Measurements from ENCODE around the gene CHAF1A.

CHAF1A gene

GRCh38 chr19:4441994-4442818 lies 39.8 kb downstream of the CHAF1A start:
- DNase-seq = no peak

- DNase-seq = no peak
Observed at GRCh38 chr19:4442819-4443146, 40.3 kb downstream of the CHAF1A start.

- no peak for DNase-seq
Observed at GRCh38 chr19:4443188-4443587, 40.7 kb downstream of the CHAF1A start.

GRCh38 chr19:4443966-4444764 lies 41.7 kb downstream of the CHAF1A start:
- no peak for DNase-seq

- DNase-seq = no peak
Observed at GRCh38 chr19:4444765-4445741, 42.6 kb downstream of the CHAF1A start.

- no peak for DNase-seq
Observed at GRCh38 chr19:4445963-4446703, 43.7 kb downstream of the CHAF1A start.

- no peak for DNase-seq
Observed at GRCh38 chr19:4446704-4447200, 44.3 kb downstream of the CHAF1A start.

GRCh38 chr19:4447327-4448146 lies 45.1 kb downstream of the CHAF1A start:
- no peak for DNase-seq

- DNase-seq = no peak
Observed at GRCh38 chr19:4448147-4448985, 45.9 kb downstream of the CHAF1A start.

GRCh38 chr19:4449022-4449638 lies 46.7 kb downstream of the CHAF1A start:
- no peak for DNase-seq

GRCh38 chr19:4449639-4450028 lies 47.2 kb downstream of the CHAF1A start:
- DNase-seq = no peak

GRCh38 chr19:4452230-4452990 lies 50.0 kb downstream of the CHAF1A start:
- no peak for DNase-seq

GRCh38 chr19:4453232-4454179 lies 51.1 kb downstream of the CHAF1A start:
- DNase-seq = no peak

GRCh38 chr19:4454747-4455718 lies 52.6 kb downstream of the CHAF1A start:
- DNase-seq = no peak

- DNase-seq = no peak
Observed at GRCh38 chr19:4455719-4456475, 53.5 kb downstream of the CHAF1A start.

GRCh38 chr19:4456476-4456842 lies 54.0 kb downstream of the CHAF1A start:
- peak in 1 of 2 donors; percentile 13 for DNase-seq

Data from CD4-positive, alpha-beta T cell treated with Interleukin-4 for 1 hour (primary cell).